IPS-20b (cell line): Measurements from ENCODE around the gene SPATA7.

Source experiments
- H3K27ac ChIP-seq: one replicate; pipeline ENCODE4 v1.5.1; 2013; ENCODE audit warnings: low read length
- H3K27me3 ChIP-seq: 2 replicates; pipeline ENCODE4 v1.6.1; 2013; ENCODE audit warnings: mild to moderate bottlenecking, low read length, inconsistent platforms; ENCODE audit not compliant: insufficient read depth
- H3K36me3 ChIP-seq: 2 replicates; pipeline ENCODE4 v1.6.1; 2013; ENCODE audit warnings: low read depth, mild to moderate bottlenecking, inconsistent platforms, low read length, moderate library complexity; ENCODE audit not compliant: insufficient read depth
- H3K4me1 ChIP-seq: 2 replicates; pipeline ENCODE4 v1.6.1; 2013; ENCODE audit warnings: mild to moderate bottlenecking, control low read depth, inconsistent platforms, low read length, moderate library complexity; ENCODE audit not compliant: insufficient read depth
- H3K4me3 ChIP-seq: 2 replicates; pipeline ENCODE4 v1.5.1; 2013; ENCODE audit warnings: mild to moderate bottlenecking, low read length, inconsistent platforms
- H3K9ac ChIP-seq: 2 replicates; pipeline ENCODE4 v1.6.1; 2013; ENCODE audit warnings: low read depth, mild to moderate bottlenecking, inconsistent platforms, low read length, moderate library complexity
- H3K9me3 ChIP-seq: 2 replicates; pipeline ENCODE4 v1.6.1; 2013; ENCODE audit warnings: mild to moderate bottlenecking, low read depth, low read length, inconsistent platforms; ENCODE audit not compliant: insufficient read depth

The SPATA7 gene

GRCh38 chr14:88468406-88468805 is 82.9 kb downstream of the SPATA7 start:
- no peak overlapping the region for H3K4me3 ChIP-seq
- H3K9ac ChIP-seq: no peak overlapping the region
- no peaks in the 10 kb centered on the region for H3K27me3 ChIP-seq
- H3K36me3 ChIP-seq: peaks cover 67% of the 10 kb centered on the region
- H3K9me3 ChIP-seq: no peaks in the 10 kb centered on the region
- no peaks in the 10 kb centered on the region for H3K4me1 ChIP-seq
- no peak overlapping the region for H3K27ac ChIP-seq

- H3K9me3 ChIP-seq: no peaks in the 10 kb centered on the region
- H3K27me3 ChIP-seq: no peaks in the 10 kb centered on the region
- no peak overlapping the region for H3K9ac ChIP-seq
- no peaks in the 10 kb centered on the region for H3K4me1 ChIP-seq
- peaks cover 71% of the 10 kb centered on the region for H3K36me3 ChIP-seq
- H3K27ac ChIP-seq: no peak overlapping the region
- no peak overlapping the region for H3K4me3 ChIP-seq
Measured at GRCh38 chr14:88470542-88471440, 85.3 kb downstream of the SPATA7 start.

- Histone ChIP-seq H3K36me3 (peaks cover 75% of the 10 kb centered on the region), H3K4me3 (no peak overlapping the region), H3K27me3 (no peaks in the 10 kb centered on the region), H3K9ac (no peak overlapping the region), H3K9me3 (no peaks in the 10 kb centered on the region), H3K4me1 (peaks cover 6% of the 10 kb centered on the region), H3K27ac (no peak overlapping the region)
Measured at GRCh38 chr14:88473791-88474190, 88.3 kb downstream of the SPATA7 start.

GRCh38 chr14:88476214-88476774 is 90.8 kb downstream of the SPATA7 start:
- Histone ChIP-seq H3K36me3 (peaks cover 65% of the 10 kb centered on the region), H3K27me3 (no peaks in the 10 kb centered on the region)

DNA sequence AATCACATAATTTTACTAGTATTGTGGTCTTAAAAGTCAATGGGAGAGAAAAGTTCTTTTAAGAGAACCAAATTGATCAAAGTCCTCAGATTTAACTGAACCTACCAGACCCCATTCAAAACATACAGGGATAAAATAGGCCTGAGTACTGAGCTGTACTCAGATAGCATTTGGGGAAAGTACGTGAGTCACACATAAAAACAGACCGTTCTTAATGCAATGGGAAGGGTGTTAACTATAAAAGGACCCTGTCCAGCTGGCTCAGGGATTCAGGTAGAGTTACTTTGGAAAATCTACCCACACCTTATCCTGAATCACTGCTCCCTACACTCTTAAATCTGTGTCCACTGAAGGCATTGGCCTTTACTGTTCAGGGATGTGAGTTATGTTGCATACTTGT is 91.4 kb downstream of the SPATA7 start:
- H3K27me3 ChIP-seq: no peaks in the 10 kb centered on the region
- no peak overlapping the region; the same call in 1 of the 2 replicates for H3K9ac ChIP-seq
- H3K4me3 ChIP-seq: no peak overlapping the region
- H3K4me1 ChIP-seq: peaks cover 6% of the 10 kb centered on the region
- H3K27ac ChIP-seq: no peak overlapping the region
- no peaks in the 10 kb centered on the region for H3K9me3 ChIP-seq
- H3K36me3 ChIP-seq: peaks cover 60% of the 10 kb centered on the region

More at GRCh38 chr14:88476214-88476774, 90.8 kb downstream of the SPATA7 start:
- Histone ChIP-seq H3K4me1 (peaks cover 6% of the 10 kb centered on the region), H3K27ac (no peak overlapping the region), H3K9ac (no peak overlapping the region; the same call in 1 of the 2 replicates), H3K9me3 (no peaks in the 10 kb centered on the region), H3K4me3 (no peak overlapping the region)

DNA sequence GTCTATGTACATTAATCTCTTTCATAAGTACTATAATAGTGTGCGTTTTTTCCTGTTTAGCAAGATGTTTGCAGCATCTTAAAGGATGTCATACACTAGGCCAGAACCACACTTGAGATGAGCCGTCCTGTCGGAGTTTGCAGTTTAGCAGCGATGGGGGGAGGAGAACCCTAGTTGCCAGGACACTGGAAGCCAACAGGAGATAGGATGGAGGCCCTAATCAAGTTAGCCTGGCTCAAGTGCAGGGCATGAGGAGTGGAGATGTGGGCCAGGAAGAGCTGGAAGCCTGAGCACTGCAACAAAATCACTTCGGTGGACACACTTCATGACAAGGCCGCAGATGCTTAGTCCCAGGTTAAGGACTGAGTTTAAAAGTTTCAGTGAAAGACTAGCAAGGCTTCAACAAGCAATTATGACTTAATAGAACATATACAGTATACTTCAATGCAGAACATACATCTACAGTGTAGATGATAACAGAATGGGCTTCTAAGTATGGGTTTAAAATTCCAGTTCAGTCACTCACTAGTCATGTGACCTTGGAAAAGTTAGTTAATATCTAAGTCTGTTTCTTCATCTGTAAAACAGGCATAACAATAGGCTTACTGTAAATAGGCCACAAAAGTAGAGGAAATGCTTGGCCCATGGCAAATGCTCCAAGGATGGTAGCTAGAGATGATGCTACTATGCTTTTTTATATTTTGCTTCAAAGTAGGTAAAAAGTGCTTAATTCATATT is 92.2 kb downstream of the SPATA7 start:
- Histone ChIP-seq H3K9me3 (no peaks in the 10 kb centered on the region), H3K36me3 (peaks cover 51% of the 10 kb centered on the region), H3K27ac (no peak overlapping the region), H3K27me3 (no peaks in the 10 kb centered on the region), H3K9ac (no peak overlapping the region), H3K4me1 (peaks cover 6% of the 10 kb centered on the region), H3K4me3 (no peak overlapping the region)

DNA sequence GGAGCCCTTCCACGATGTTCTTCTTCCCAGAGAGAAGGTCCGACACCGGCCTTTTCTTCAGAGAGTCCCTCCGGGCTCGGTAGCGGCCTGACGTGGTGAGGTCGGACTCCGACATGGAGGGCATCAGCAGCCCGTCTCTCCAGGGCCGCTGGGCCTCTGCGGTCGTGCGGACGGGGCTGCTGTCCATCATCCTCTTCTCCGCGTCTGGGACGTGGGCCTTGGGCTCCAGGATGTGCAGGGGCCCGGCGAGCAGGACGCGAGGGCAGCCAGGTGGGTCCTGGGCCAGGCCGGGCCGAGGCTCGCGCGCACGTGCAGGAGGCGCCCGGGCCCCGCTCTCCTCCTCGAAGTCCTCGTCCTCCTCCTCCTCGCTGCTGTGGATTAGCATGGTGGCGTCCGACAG is 93.5 kb downstream of the SPATA7 start:
- Histone ChIP-seq H3K36me3 (peaks cover 40% of the 10 kb centered on the region), H3K9ac (no peak overlapping the region), H3K9me3 (no peaks in the 10 kb centered on the region), H3K4me3 (no peak overlapping the region), H3K27ac (no peak overlapping the region), H3K4me1 (peaks cover 13% of the 10 kb centered on the region), H3K27me3 (no peaks in the 10 kb centered on the region)

DNA sequence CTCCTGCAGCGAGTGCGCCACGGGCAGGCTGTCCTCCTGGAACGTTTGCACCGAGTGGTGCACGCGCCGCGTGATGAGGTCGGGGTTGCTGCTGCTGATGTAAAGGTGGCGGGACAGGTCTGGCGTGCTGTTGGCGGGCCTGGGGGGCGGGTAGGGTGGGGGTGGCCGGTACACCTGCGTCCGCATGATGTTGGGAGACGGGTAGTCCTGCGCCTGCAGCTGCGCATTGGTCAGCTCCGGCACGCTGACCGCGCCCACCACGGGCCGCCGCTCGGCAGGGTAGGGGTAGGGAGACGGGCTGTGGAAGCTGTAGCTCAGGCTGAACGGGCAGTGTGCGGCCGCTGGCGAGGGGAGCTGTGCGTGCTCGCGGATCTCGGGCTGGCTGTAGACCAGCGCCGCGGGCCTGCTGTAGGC is 94.1 kb downstream of the SPATA7 start:
- Histone ChIP-seq H3K4me1 (peaks cover 17% of the 10 kb centered on the region), H3K27me3 (no peaks in the 10 kb centered on the region), H3K9ac (no peak overlapping the region), H3K4me3 (no peak overlapping the region), H3K9me3 (no peaks in the 10 kb centered on the region), H3K36me3 (peaks cover 40% of the 10 kb centered on the region), H3K27ac (no peak overlapping the region)

GRCh38 chr14:88481059-88481458 is 95.6 kb downstream of the SPATA7 start:
- H3K36me3 ChIP-seq: peaks cover 42% of the 10 kb centered on the region
- no peak overlapping the region; the same call in 1 of the 2 replicates for H3K9ac ChIP-seq

GRCh38 chr14:88481794-88482193 is 96.3 kb downstream of the SPATA7 start:
- H3K9ac ChIP-seq: no peak overlapping the region; the same call in 1 of the 2 replicates
- no peak overlapping the region for H3K4me3 ChIP-seq
- H3K27me3 ChIP-seq: no peaks in the 10 kb centered on the region

More at GRCh38 chr14:88481059-88481458, 95.6 kb downstream of the SPATA7 start:
- H3K4me1 ChIP-seq: peaks cover 21% of the 10 kb centered on the region
- H3K9me3 ChIP-seq: no peaks in the 10 kb centered on the region
- no peak overlapping the region for H3K4me3 ChIP-seq
- H3K27ac ChIP-seq: no peak overlapping the region
- no peaks in the 10 kb centered on the region for H3K27me3 ChIP-seq

GRCh38 chr14:88482524-88482923 is 97.1 kb downstream of the SPATA7 start:
- Histone ChIP-seq H3K27me3 (no peaks in the 10 kb centered on the region), H3K9me3 (no peaks in the 10 kb centered on the region), H3K9ac (no peak overlapping the region; the same call in 1 of the 2 replicates), H3K4me3 (no peak overlapping the region), H3K4me1 (peaks cover 14% of the 10 kb centered on the region; the same call in 1 of the 2 replicates), H3K36me3 (peaks cover 32% of the 10 kb centered on the region), H3K27ac (no peak overlapping the region)

More at GRCh38 chr14:88481794-88482193, 96.3 kb downstream of the SPATA7 start:
- Histone ChIP-seq H3K36me3 (peaks cover 37% of the 10 kb centered on the region), H3K27ac (no peak overlapping the region), H3K9me3 (no peaks in the 10 kb centered on the region), H3K4me1 (peaks cover 14% of the 10 kb centered on the region; the same call in 1 of the 2 replicates)
